Epithelial cell of proximal tubule (primary cell): ENCODE data around the gene FBXO15. TPM values are rescaled to one million over a fixed set of nuclear protein-coding genes. Genes with fewer than 3 reads are reported as not detected.

Experiments
- DNase-seq: peaks from one replicate; pipeline ENCODE4 v3.0.0-alpha.2; 2011; ENCODE audit warnings: low read depth
- H3K4me3 ChIP-seq: 2 replicates; pipeline ENCODE4 v1.5.1; 2011; ENCODE audit warnings: low read depth, mild to moderate bottlenecking, low read length
- total RNA-seq: library from RNA; depleted of rRNA; stranded (reverse); fragments of >200 nt; gene quantifications from 2 replicates; pipeline ENCODE4 v1.2.3, GENCODE V29; 2015
- TF ChIP-seq, protein P1 (sequence below): conservative IDR thresholded peaks from 2 replicates; pipeline ENCODE4 v1.5.1; 2012; ENCODE audit warnings: low read depth, mild to moderate bottlenecking, low read length

The FBXO15 gene
- total RNA-seq, 1 donor from 2014 or later, result 0.40 TPM

GRCh38 chr18:74081966-74082741, 65.5 kb downstream of the FBXO15 start:
- TF ChIP-seq, protein P1, sequence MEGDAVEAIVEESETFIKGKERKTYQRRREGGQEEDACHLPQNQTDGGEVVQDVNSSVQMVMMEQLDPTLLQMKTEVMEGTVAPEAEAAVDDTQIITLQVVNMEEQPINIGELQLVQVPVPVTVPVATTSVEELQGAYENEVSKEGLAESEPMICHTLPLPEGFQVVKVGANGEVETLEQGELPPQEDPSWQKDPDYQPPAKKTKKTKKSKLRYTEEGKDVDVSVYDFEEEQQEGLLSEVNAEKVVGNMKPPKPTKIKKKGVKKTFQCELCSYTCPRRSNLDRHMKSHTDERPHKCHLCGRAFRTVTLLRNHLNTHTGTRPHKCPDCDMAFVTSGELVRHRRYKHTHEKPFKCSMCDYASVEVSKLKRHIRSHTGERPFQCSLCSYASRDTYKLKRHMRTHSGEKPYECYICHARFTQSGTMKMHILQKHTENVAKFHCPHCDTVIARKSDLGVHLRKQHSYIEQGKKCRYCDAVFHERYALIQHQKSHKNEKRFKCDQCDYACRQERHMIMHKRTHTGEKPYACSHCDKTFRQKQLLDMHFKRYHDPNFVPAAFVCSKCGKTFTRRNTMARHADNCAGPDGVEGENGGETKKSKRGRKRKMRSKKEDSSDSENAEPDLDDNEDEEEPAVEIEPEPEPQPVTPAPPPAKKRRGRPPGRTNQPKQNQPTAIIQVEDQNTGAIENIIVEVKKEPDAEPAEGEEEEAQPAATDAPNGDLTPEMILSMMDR, result peak; percentile 68
- DNase-seq, result no peak
- H3K4me3 ChIP-seq, result no peak overlapping the region

- no peak overlapping the region for H3K4me3 ChIP-seq
- DNase-seq, result no peak
- TF ChIP-seq, protein P1, result no peak
Observed at GRCh38 chr18:74078257-74078656, 69.4 kb downstream of the FBXO15 start.

- no peak overlapping the region for H3K4me3 ChIP-seq
- no peak for DNase-seq
- TF ChIP-seq, protein P1, result no peak
Observed at GRCh38 chr18:74074668-74075564, 72.7 kb downstream of the FBXO15 start.

- TF ChIP-seq, protein P1, result no peak
- no peak overlapping the region for H3K4me3 ChIP-seq
- DNase-seq, result no peak
Observed at GRCh38 chr18:74073957-74074667, 73.5 kb downstream of the FBXO15 start.

- H3K4me3 ChIP-seq, result no peak overlapping the region
Observed at GRCh38 chr18:74069178-74070050, 78.2 kb downstream of the FBXO15 start.

More at GRCh38 chr18:74069178-74070050, 78.2 kb downstream of the FBXO15 start:
- TF ChIP-seq, protein P1, result no peak
- no peak for DNase-seq
